Neural cell (in vitro differentiated cells): ENCODE results near the gene ATF7IP2. TPM values are rescaled to one million over a fixed set of nuclear protein-coding genes. Genes with fewer than 3 reads are reported as not detected.

Source experiments
- H2AFZ ChIP-seq: fragments of 200-600, 300-800 bp; sonication (generic), shearing (Covaris generic); 2 replicates; pipeline ENCODE4 v1.6.0; 2014; ENCODE audit warnings: low read depth, mild to moderate bottlenecking, antibody characterized with exemption, low read length, moderate library complexity
- H3F3A ChIP-seq: fragments of 200-600 bp; shearing (Covaris generic); 2 replicates; pipeline ENCODE4 v1.6.1; 2016; ENCODE audit warnings: mild to moderate bottlenecking, moderate library complexity, mixed read lengths, antibody characterized with exemption, low read length; ENCODE audit not compliant: insufficient read depth, poor library complexity, severe bottlenecking
- H3K27ac ChIP-seq: fragments of 200-600, 300-800 bp; sonication (generic), shearing (Covaris generic); 2 replicates; pipeline ENCODE4 v1.5.1; 2014; ENCODE audit warnings: mild to moderate bottlenecking, low read length, moderate library complexity
- H3K27me3 ChIP-seq: fragments of 300-800, 200-600 bp; sonication (generic), shearing (Covaris generic); 2 replicates; pipeline ENCODE4 v1.6.0; 2014; ENCODE audit warnings: mild to moderate bottlenecking, low read depth, low read length, moderate library complexity; ENCODE audit not compliant: insufficient read depth
- H3K36me3 ChIP-seq: fragments of 300-800, 200-600 bp; sonication (generic), shearing (Covaris generic); 2 replicates; pipeline ENCODE4 v1.5.1; 2014; ENCODE audit warnings: mild to moderate bottlenecking, antibody characterized with exemption, low read length, moderate library complexity; ENCODE audit not compliant: insufficient read depth
- H3K4me2 ChIP-seq: fragments of 300-800, 200-600 bp; sonication (generic), shearing (Covaris generic); 2 replicates; pipeline ENCODE4 v1.6.0; 2014; ENCODE audit warnings: mild to moderate bottlenecking, low read length
- H3K4me3 ChIP-seq: fragments of 300-800, 200-600 bp; sonication (generic), shearing (Covaris generic); 2 replicates; pipeline ENCODE4 v1.5.1; 2014; ENCODE audit warnings: mild to moderate bottlenecking, low read length, moderate library complexity
- H3K79me2 ChIP-seq: fragments of 200-600 bp; shearing (Covaris generic); replicated peaks from 2 replicates; pipeline ENCODE4 v1.6.0; 2014; ENCODE audit warnings: mild to moderate bottlenecking, low read length, moderate library complexity; ENCODE audit not compliant: insufficient read depth
- H3K9ac ChIP-seq: fragments of 300-800, 200-600 bp; sonication (generic), shearing (Covaris generic); 2 replicates; pipeline ENCODE4 v1.6.1; 2016; ENCODE audit warnings: mild to moderate bottlenecking, low read length, mixed read lengths
- H3K9me2 ChIP-seq: fragments of 200-600 bp; shearing (Covaris generic); 2 replicates; pipeline ENCODE4 v1.6.1; 2016; ENCODE audit warnings: mild to moderate bottlenecking, low read length, mixed read lengths; ENCODE audit not compliant: insufficient read depth
- H3K9me3 ChIP-seq: fragments of 200-600, 300-800 bp; sonication (generic), shearing (Covaris generic); 2 replicates; pipeline ENCODE4 v1.6.1; 2016; ENCODE audit warnings: mild to moderate bottlenecking, mixed run types, low read length, moderate library complexity, mixed read lengths
- H4K20me1 ChIP-seq: fragments of 200-600 bp; shearing (Covaris generic); 2 replicates; pipeline ENCODE4 v1.6.1; 2016; ENCODE audit warnings: mild to moderate bottlenecking, mixed run types; ENCODE audit not compliant: insufficient read depth
- CTCF ChIP-seq: fragments of 450-650 bp; IDR thresholded peaks from 2 replicates; pipeline ENCODE4 v1.5.1; 2014; ENCODE audit warnings: antibody characterized with exemption, mild to moderate bottlenecking, moderate library complexity; ENCODE audit not compliant: poor library complexity, severe bottlenecking
- EP300 ChIP-seq: fragments of 450-650 bp; conservative IDR thresholded peaks from 2 replicates; pipeline ENCODE4 v1.6.1; 2014; ENCODE audit warnings: antibody characterized with exemption, mild to moderate bottlenecking, moderate library complexity; ENCODE audit not compliant: poor library complexity, severe bottlenecking
- EZH2 ChIP-seq: fragments of 200-600, 300-800 bp; shearing (Covaris generic), sonication (generic); IDR thresholded peaks from 2 replicates; pipeline ENCODE4 v1.6.1; 2014; ENCODE audit warnings: antibody characterized with exemption, low read length, borderline replicate concordance, mild to moderate bottlenecking; ENCODE audit not compliant: insufficient read depth, poor library complexity, severe bottlenecking
- MXI1 ChIP-seq: fragments of 450-650 bp; conservative IDR thresholded peaks from 2 replicates; pipeline ENCODE4 v1.6.1; 2014; ENCODE audit warnings: antibody characterized with exemption, mild to moderate bottlenecking; ENCODE audit not compliant: poor library complexity, severe bottlenecking
- POLR2AphosphoS5 ChIP-seq: IDR thresholded peaks from 2 replicates; pipeline ENCODE4 v1.6.1; 2012
- RAD21 ChIP-seq: fragments of 450-650 bp; conservative IDR thresholded peaks from 2 replicates; pipeline ENCODE4 v1.6.1; 2014; ENCODE audit warnings: antibody characterized with exemption, mild to moderate bottlenecking, moderate library complexity
- REST ChIP-seq: IDR thresholded peaks from 2 replicates; pipeline ENCODE4 v1.6.1; 2012; ENCODE audit warnings: borderline replicate concordance
- SMC3 ChIP-seq: fragments of 450-650 bp; conservative IDR thresholded peaks from 2 replicates; pipeline ENCODE4 v1.6.1; 2014; ENCODE audit warnings: antibody characterized with exemption, mild to moderate bottlenecking, moderate library complexity; ENCODE audit not compliant: poor library complexity
- TAF1 ChIP-seq: IDR thresholded peaks from 2 replicates; pipeline ENCODE4 v1.6.1; 2012; ENCODE audit warnings: low read depth
- polyA plus RNA-seq: library from polyadenylated mRNA; depleted of rRNA; stranded (reverse); fragments of >200 nt; gene quantifications from 2 replicates; pipeline ENCODE4 v1.2.3, GENCODE V29; 2014

The ATF7IP2 gene
- polyA plus RNA-seq, 1 donor from 2014 or later, result 20.9 TPM

- Histone ChIP-seq H3K27ac (no peak overlapping the region), H3K4me2 (no peak overlapping the region), H3K36me3 (no peaks in the 10 kb centered on the region), H3K79me2 (no peaks in the 10 kb centered on the region), H3K4me3 (no peak overlapping the region), H3F3A (no peaks in the 10 kb centered on the region), H2AFZ (no peak overlapping the region), H3K9ac (no peak overlapping the region), H4K20me1 (no peaks in the 10 kb centered on the region), H3K9me2 (no peaks in the 10 kb centered on the region), H3K27me3 (no peaks in the 10 kb centered on the region), H3K9me3 (no peaks in the 10 kb centered on the region)
- TF ChIP-seq TAF1 (no peak), POLR2AphosphoS5 (no peak), REST (no peak), EP300 (no peak), RAD21 (no peak), EZH2 (no peak), CTCF (no peak), SMC3 (no peak)
These were observed 33.6 kb upstream of the ATF7IP2 start for GRCh38 chr16:10352262-10352661.

- Histone ChIP-seq H3K79me2 (no peaks in the 10 kb centered on the region), H3K9me2 (no peaks in the 10 kb centered on the region), H4K20me1 (no peaks in the 10 kb centered on the region), H3K27me3 (no peaks in the 10 kb centered on the region), H3K27ac (no peak overlapping the region), H3K36me3 (no peaks in the 10 kb centered on the region), H3K9ac (no peak overlapping the region), H3K4me2 (no peak overlapping the region), H3K4me3 (no peak overlapping the region), H3K9me3 (no peaks in the 10 kb centered on the region), H3F3A (no peaks in the 10 kb centered on the region), H2AFZ (no peak overlapping the region)
- TF ChIP-seq EP300 (no peak), TAF1 (no peak), MXI1 (no peak), RAD21 (no peak), REST (no peak), SMC3 (no peak), POLR2AphosphoS5 (no peak), CTCF (no peak), EZH2 (no peak)
These were observed 30.3 kb upstream of the ATF7IP2 start for GRCh38 chr16:10355589-10355988.
